SU-DHL-6 (cell line): Measurements from ENCODE around the gene ZBTB24.
A peak's percentile ranks its signal among the peaks of the same experiment; 100 is the strongest.

Source experiments
- H2AFZ ChIP-seq: fragments of 200-600 bp; sonication (generic); 2 replicates; pipeline ENCODE4 v1.6.1; 2014; ENCODE audit warnings: low read depth, mild to moderate bottlenecking, moderate library complexity, mixed read lengths, antibody characterized with exemption, low read length; ENCODE audit not compliant: severe bottlenecking
- H3F3A ChIP-seq: fragments of 200-600 bp; shearing (Covaris generic); 2 replicates; pipeline ENCODE4 v1.6.0; 2016; ENCODE audit warnings: antibody characterized with exemption, mild to moderate bottlenecking; ENCODE audit not compliant: insufficient read depth
- H3K27ac ChIP-seq: fragments of 200-600 bp; sonication (generic); 2 replicates; pipeline ENCODE4 v1.5.1; 2016; ENCODE audit warnings: low read depth, mild to moderate bottlenecking, low read length, moderate library complexity, mixed read lengths
- H3K27me3 ChIP-seq: fragments of 200-600 bp; sonication (generic), shearing (Covaris generic); 2 replicates; pipeline ENCODE4 v1.6.0; 2014; ENCODE audit warnings: mild to moderate bottlenecking, low read length
- H3K36me3 ChIP-seq: fragments of 200-600 bp; sonication (generic); 2 replicates; pipeline ENCODE4 v1.6.1; 2014; ENCODE audit warnings: mild to moderate bottlenecking, low read length, mixed read lengths
- H3K4me2 ChIP-seq: fragments of 300-600, 200-600 bp; shearing (Covaris generic), sonication (generic); 2 replicates; pipeline ENCODE4 v1.6.0; 2014; ENCODE audit warnings: low read length, low read depth, mild to moderate bottlenecking; ENCODE audit not compliant: poor library complexity, severe bottlenecking
- H3K4me3 ChIP-seq: fragments of 200-600 bp; sonication (generic); 2 replicates; pipeline ENCODE4 v1.5.1; 2014; ENCODE audit warnings: antibody characterized with exemption, low read length, mild to moderate bottlenecking, mixed read lengths; ENCODE audit not compliant: insufficient read depth, poor library complexity, severe bottlenecking
- H3K79me2 ChIP-seq: fragments of 200-600 bp; sonication (generic); 2 replicates; pipeline ENCODE4 v1.6.1; 2014; ENCODE audit warnings: mild to moderate bottlenecking, low read length, moderate library complexity; ENCODE audit not compliant: insufficient read depth
- H3K9ac ChIP-seq: fragments of 200-600 bp; sonication (generic); 2 replicates; pipeline ENCODE4 v1.7.0; 2014; ENCODE audit warnings: mild to moderate bottlenecking, low read length
- H3K9me2 ChIP-seq: fragments of 200-600 bp; sonication (generic); replicated peaks from 2 replicates; pipeline ENCODE4 v1.6.1; 2014; ENCODE audit warnings: low read length; ENCODE audit not compliant: insufficient read depth
- H3K9me3 ChIP-seq: fragments of 200-600 bp; sonication (generic); 2 replicates; pipeline ENCODE4 v1.6.1; 2014; ENCODE audit warnings: low read length, mixed read lengths; ENCODE audit not compliant: insufficient read depth
- H4K20me1 ChIP-seq: fragments of 200-600 bp; sonication (generic); 2 replicates; pipeline ENCODE4 v1.6.1; 2014; ENCODE audit warnings: low read depth, mild to moderate bottlenecking, antibody characterized with exemption, low read length, moderate library complexity, mixed read lengths
- CTCF ChIP-seq: fragments of 200-600 bp; sonication (generic); IDR thresholded peaks from one replicate; pipeline ENCODE4 v1.5.1; 2017; ENCODE audit warnings: antibody characterized with exemption, mild to moderate bottlenecking, low read length, moderate library complexity; ENCODE audit not compliant: insufficient read depth, poor library complexity, severe bottlenecking
- EZH2phosphoT487 ChIP-seq: fragments of 200-600 bp; sonication (generic), shearing (Covaris generic); conservative IDR thresholded peaks from 2 replicates; pipeline ENCODE4 v1.6.1; 2018; ENCODE audit warnings: mild to moderate bottlenecking, antibody characterized with exemption, low read length, moderate library complexity, mixed read lengths

ZBTB24 gene

GRCh38 chr6:109477184-109477583 lies 5.8 kb downstream of the ZBTB24 start:
- Histone ChIP-seq H2AFZ (no peak overlapping the region), H3K4me2 (peak overlapping the region; percentile 71), H3K9me3 (no peaks in the 10 kb centered on the region), H3K4me3 (no peak overlapping the region), H3K9ac (peak overlapping the region; percentile 15; the same call in 1 of the 2 replicates), H4K20me1 (peaks cover 19% of the 10 kb centered on the region; the same call in 1 of the 2 replicates), H3F3A (no peaks in the 10 kb centered on the region), H3K27me3 (no peaks in the 10 kb centered on the region), H3K9me2 (no peaks in the 10 kb centered on the region), H3K27ac (no peak overlapping the region), H3K36me3 (peaks cover 30% of the 10 kb centered on the region), H3K79me2 (peaks cover 70% of the 10 kb centered on the region)
- TF ChIP-seq CTCF, result no peak
- no peak for TF ChIP-seq EZH2phosphoT487

GRCh38 chr6:109475625-109476024 lies 7.4 kb downstream of the ZBTB24 start:
- Histone ChIP-seq H3K36me3 (peaks cover 23% of the 10 kb centered on the region), H3K4me3 (no peak overlapping the region), H2AFZ (no peak overlapping the region), H3K4me2 (no peak overlapping the region), H3K79me2 (peaks cover 55% of the 10 kb centered on the region), H3K27ac (no peak overlapping the region), H3K9me3 (no peaks in the 10 kb centered on the region), H3K9me2 (no peaks in the 10 kb centered on the region), H3K27me3 (no peaks in the 10 kb centered on the region), H4K20me1 (peaks cover 19% of the 10 kb centered on the region; the same call in 1 of the 2 replicates), H3F3A (no peaks in the 10 kb centered on the region), H3K9ac (no peak overlapping the region)
- TF ChIP-seq EZH2phosphoT487 (no peak), CTCF (no peak)

- Histone ChIP-seq H4K20me1 (peaks cover 19% of the 10 kb centered on the region; the same call in 1 of the 2 replicates), H3K4me3 (no peak overlapping the region), H3K27ac (no peak overlapping the region), H3F3A (no peaks in the 10 kb centered on the region), H3K9ac (no peak overlapping the region), H3K27me3 (no peaks in the 10 kb centered on the region), H3K9me3 (no peaks in the 10 kb centered on the region), H3K79me2 (peaks cover 48% of the 10 kb centered on the region), H3K4me2 (no peak overlapping the region), H3K9me2 (no peaks in the 10 kb centered on the region), H2AFZ (no peak overlapping the region), H3K36me3 (peaks cover 17% of the 10 kb centered on the region)
- TF ChIP-seq EZH2phosphoT487 (no peak), CTCF (no peak)
Measured at GRCh38 chr6:109474995-109475394, 8.0 kb downstream of the ZBTB24 start.
